PC-3 (cell line): ENCODE data around the gene FTO. TPM values are rescaled to one million over a fixed set of nuclear protein-coding genes. Genes with fewer than 3 reads are reported as not detected.

Experiments used
- ATAC-seq: fragments of 200-7000 bp; cut with Tn5 transposase; 2 replicates; pipeline ENCODE4 v1.9.1; 2020; ENCODE audit warnings: mild to moderate bottlenecking, moderate library complexity
- BruUV-seq: library from RNA; stranded (reverse); fragments of 400-500 nt; replicated peaks from 2 replicates; lab custom pipeline; 2021; lab: Mats Ljungman, UMichigan
- CTCF ChIA-PET: fragments of 300-600 bp; sonication (Branson Sonifier 250); formaldehyde crosslinking; loops from one replicate; lab custom pipeline; 2022; ENCODE audit warnings: antibody characterized with exemption; lab: Charles Lee
- POLR2A ChIA-PET: fragments of 300-600 bp; sonication (Branson Sonifier 250); formaldehyde crosslinking; loops from one replicate; lab custom pipeline; 2022; ENCODE audit warnings: antibody characterized with exemption; ENCODE audit not compliant: unreplicated experiment; lab: Charles Lee
- DNase-seq: peaks from one replicate; pipeline ENCODE4 v3.0.0-alpha.2; 2015
- H2AFZ ChIP-seq: fragments of 300-600 bp; sonication (generic); 2 replicates; pipeline ENCODE4 v1.6.0; 2016; ENCODE audit warnings: antibody characterized with exemption, low read length
- H3F3A ChIP-seq: fragments of 300-600 bp; sonication (generic); one replicate; pipeline ENCODE4 v1.6.0; 2017; ENCODE audit warnings: antibody characterized with exemption, low read length, control low read depth, mild to moderate bottlenecking; ENCODE audit not compliant: unreplicated experiment
- H3K27ac ChIP-seq: fragments of 300-600 bp; sonication (generic); 2 replicates; pipeline ENCODE4 v1.5.1; 2016; ENCODE audit warnings: mild to moderate bottlenecking, low read length
- H3K27me3 ChIP-seq: fragments of 300-600 bp; sonication (generic); 2 replicates; pipeline ENCODE4 v1.6.1; 2016; ENCODE audit warnings: low read length, mixed read lengths
- H3K36me3 ChIP-seq: fragments of 300-600 bp; sonication (generic); 2 replicates; pipeline ENCODE4 v1.6.1; 2016; ENCODE audit warnings: low read depth, mixed run types, low read length, mixed read lengths
- H3K4me1 ChIP-seq: fragments of 300-600 bp; sonication (generic); 2 replicates; pipeline ENCODE4 v1.5.1; 2016; ENCODE audit warnings: low read length; ENCODE audit not compliant: insufficient read depth
- H3K4me2 ChIP-seq: fragments of 300-600 bp; sonication (generic); 2 replicates; pipeline ENCODE4 v1.6.0; 2016; ENCODE audit warnings: low read length
- H3K4me3 ChIP-seq: fragments of 300-600 bp; sonication (generic); 2 replicates; pipeline ENCODE4 v1.5.1; 2016; ENCODE audit warnings: mild to moderate bottlenecking, low read length, mixed read lengths
- H3K79me2 ChIP-seq: fragments of 300-600 bp; sonication (generic); 2 replicates; pipeline ENCODE4 v1.6.1; 2017; ENCODE audit warnings: low read length, mixed read lengths
- H3K9ac ChIP-seq: fragments of 300-600 bp; sonication (generic); 2 replicates; pipeline ENCODE4 v1.6.0; 2016; ENCODE audit warnings: mild to moderate bottlenecking, low read length
- H3K9me2 ChIP-seq: fragments of 300-600 bp; sonication (generic); replicated peaks from 2 replicates; pipeline ENCODE4 v1.6.1; 2016; ENCODE audit warnings: mixed run types, low read length, mixed read lengths
- H3K9me3 ChIP-seq: fragments of 300-600 bp; sonication (generic); 2 replicates; pipeline ENCODE4 v1.6.1; 2016; ENCODE audit warnings: low read length, mixed read lengths
- H4K20me1 ChIP-seq: fragments of 300-600 bp; sonication (generic); 2 replicates; pipeline ENCODE4 v1.6.1; 2016; ENCODE audit warnings: low read length, mixed read lengths
- CTCF ChIP-seq: fragments of 300-600 bp; sonication (generic); conservative IDR thresholded peaks from 2 replicates; pipeline ENCODE4 v1.5.1; 2017; ENCODE audit warnings: antibody characterized with exemption, low read depth, mild to moderate bottlenecking, low read length
- EZH2 ChIP-seq: fragments of 300-600 bp; sonication (generic); IDR thresholded peaks from one replicate; pipeline ENCODE4 v1.6.1; 2017; ENCODE audit warnings: antibody characterized with exemption, mild to moderate bottlenecking, low read length; ENCODE audit not compliant: unreplicated experiment
- EZH2phosphoT487 ChIP-seq: fragments of 300-600 bp; sonication (generic); IDR thresholded peaks from 2 replicates; pipeline ENCODE4 v1.6.1; 2018; ENCODE audit warnings: mild to moderate bottlenecking, antibody characterized with exemption, low read length, borderline replicate concordance
- intact Hi-C: fragments of 100-400 bp; cut with micrococcal nuclease; formaldehyde crosslinking; loops from 2 replicates; pipeline ENCODE4 v1.9.0; 2023
- total RNA-seq: library from RNA; depleted of rRNA; stranded (reverse); fragments of >200 nt; gene quantifications from 2 replicates; pipeline ENCODE4 v1.2.3, GENCODE V29; 2014

The FTO gene
- total RNA-seq, 1 experiment from 2014 or later = 27.0 TPM

- POLR2A ChIA-PET = no interaction called here
- CTCF ChIA-PET = no interaction called here
- Histone ChIP-seq H4K20me1 (no peaks in the 10 kb centered on the region), H3K9me2 (no peaks in the 10 kb centered on the region), H3K79me2 (no peaks in the 10 kb centered on the region), H3K4me1 (no peaks in the 10 kb centered on the region), H3K9me3 (no peaks in the 10 kb centered on the region), H3K27me3 (no peaks in the 10 kb centered on the region), H3K4me2 (no peak overlapping the region), H2AFZ (no peak overlapping the region), H3K4me3 (no peak overlapping the region), H3K9ac (no peak overlapping the region), H3K27ac (no peak overlapping the region), H3K36me3 (no peaks in the 10 kb centered on the region), H3F3A (no peaks in the 10 kb centered on the region)
- TF ChIP-seq EZH2 (no peak), CTCF (no peak), EZH2phosphoT487 (no peak)
- no TSS peak for BruUV-seq
- intact Hi-C loops = no loop called here
- DNase-seq (no peak), ATAC-seq (no peak)
These were observed 263.0 kb downstream of the FTO start for GRCh38 chr16:53966821-53967571.

GRCh38 chr16:53967572-53967971, 263.6 kb downstream of the FTO start:
- Histone ChIP-seq H3F3A (no peaks in the 10 kb centered on the region), H3K4me2 (no peak overlapping the region), H3K27me3 (no peaks in the 10 kb centered on the region), H3K4me1 (no peaks in the 10 kb centered on the region), H3K79me2 (no peaks in the 10 kb centered on the region), H2AFZ (no peak overlapping the region), H3K36me3 (no peaks in the 10 kb centered on the region), H3K4me3 (no peak overlapping the region), H4K20me1 (no peaks in the 10 kb centered on the region), H3K9me3 (no peaks in the 10 kb centered on the region), H3K9me2 (no peaks in the 10 kb centered on the region), H3K9ac (no peak overlapping the region), H3K27ac (no peak overlapping the region)
- TF ChIP-seq CTCF (no peak), EZH2phosphoT487 (no peak), EZH2 (no peak)
- intact Hi-C loops = no loop called here
- CTCF ChIA-PET = no interaction called here
- BruUV-seq = no TSS peak
- no peak for ATAC-seq
- POLR2A ChIA-PET = no interaction called here
- no peak for DNase-seq

GRCh38 chr16:53968454-53968853, 264.5 kb downstream of the FTO start:
- H3F3A ChIP-seq = no peaks in the 10 kb centered on the region

More at GRCh38 chr16:53968454-53968853, 264.5 kb downstream of the FTO start:
- H3K27me3 ChIP-seq = no peaks in the 10 kb centered on the region
- no peaks in the 10 kb centered on the region for H3K36me3 ChIP-seq
- no peaks in the 10 kb centered on the region for H3K4me1 ChIP-seq
- H3K27ac ChIP-seq = no peak overlapping the region
- no peaks in the 10 kb centered on the region for H4K20me1 ChIP-seq
- H3K9ac ChIP-seq = no peak overlapping the region
- intact Hi-C loops = no loop called here
- H3K79me2 ChIP-seq = no peaks in the 10 kb centered on the region
- DNase-seq = no peak
- BruUV-seq = no TSS peak
- no peak overlapping the region for H2AFZ ChIP-seq
- H3K9me2 ChIP-seq = no peaks in the 10 kb centered on the region
- ChIA-PET CTCF (no interaction called here), POLR2A (no interaction called here)
- no peak overlapping the region for H3K4me2 ChIP-seq
- ATAC-seq = no peak
- TF ChIP-seq CTCF (no peak), EZH2phosphoT487 (no peak), EZH2 (no peak)
- H3K4me3 ChIP-seq = no peak overlapping the region
- H3K9me3 ChIP-seq = no peaks in the 10 kb centered on the region
